ENCODE measurements around the gene MYO9B.
A peak's percentile ranks its signal among the peaks of the same experiment; 100 is the strongest.

MYO9B gene

GRCh38 chr19:17075864-17076542, 426 bp downstream of the MYO9B start:
- H3K4me3 ChIP-seq (ENCODE audit: low read depth, low read length): peak overlapping the region; percentile 92
- DNase-seq (ENCODE audit: low read depth): peak; percentile 66
- TF ChIP-seq CTCF (IDR thresholded peaks at IDR 0.05; ENCODE audit: insufficient read depth, low read depth, low read length, missing control alignments): peak; percentile 2

GRCh38 chr19:17076543-17076991, 990 bp downstream of the MYO9B start:
- TF ChIP-seq CTCF (IDR thresholded peaks at IDR 0.05; ENCODE audit: insufficient read depth, low read depth, low read length, missing control alignments): no peak
- H3K4me3 ChIP-seq (ENCODE audit: low read depth, low read length): peak overlapping the region; percentile 92
- peak; percentile 65 for DNase-seq (ENCODE audit: low read depth)

- DNase-seq (ENCODE audit: low read depth): no peak
- no peak for TF ChIP-seq CTCF (IDR thresholded peaks at IDR 0.05; ENCODE audit: insufficient read depth, low read depth, low read length, missing control alignments)
- peak overlapping the region; percentile 92 for H3K4me3 ChIP-seq (ENCODE audit: low read depth, low read length)
Observed at GRCh38 chr19:17077447-17078028, 2.0 kb downstream of the MYO9B start.

GRCh38 chr19:17078036-17078919, 2.7 kb downstream of the MYO9B start:
- peak overlapping the region; percentile 92 for H3K4me3 ChIP-seq (ENCODE audit: low read depth, low read length)
- DNase-seq (ENCODE audit: low read depth): peak; percentile 62
- TF ChIP-seq CTCF (IDR thresholded peaks at IDR 0.05; ENCODE audit: insufficient read depth, low read depth, low read length, missing control alignments): no peak

GRCh38 chr19:17078920-17079709, 3.5 kb downstream of the MYO9B start:
- DNase-seq (ENCODE audit: low read depth): peak; percentile 44
- TF ChIP-seq CTCF (IDR thresholded peaks at IDR 0.05; ENCODE audit: insufficient read depth, low read depth, low read length, missing control alignments): no peak
- H3K4me3 ChIP-seq (ENCODE audit: low read depth, low read length): peak overlapping the region; percentile 92

- H3K4me3 ChIP-seq (ENCODE audit: low read depth, low read length): peak overlapping the region; percentile 92
- DNase-seq (ENCODE audit: low read depth): peak; percentile 97
- peak; percentile 60 for TF ChIP-seq CTCF (IDR thresholded peaks at IDR 0.05; ENCODE audit: insufficient read depth, low read depth, low read length, missing control alignments)
Observed at GRCh38 chr19:17079710-17080439, 4.3 kb downstream of the MYO9B start.

Data from GM12865 (cell line).